Measurements from ENCODE around the gene HHIPL1.
A peak's percentile ranks its signal among the peaks of the same experiment; 100 is the strongest.

HHIPL1 gene

DNA sequence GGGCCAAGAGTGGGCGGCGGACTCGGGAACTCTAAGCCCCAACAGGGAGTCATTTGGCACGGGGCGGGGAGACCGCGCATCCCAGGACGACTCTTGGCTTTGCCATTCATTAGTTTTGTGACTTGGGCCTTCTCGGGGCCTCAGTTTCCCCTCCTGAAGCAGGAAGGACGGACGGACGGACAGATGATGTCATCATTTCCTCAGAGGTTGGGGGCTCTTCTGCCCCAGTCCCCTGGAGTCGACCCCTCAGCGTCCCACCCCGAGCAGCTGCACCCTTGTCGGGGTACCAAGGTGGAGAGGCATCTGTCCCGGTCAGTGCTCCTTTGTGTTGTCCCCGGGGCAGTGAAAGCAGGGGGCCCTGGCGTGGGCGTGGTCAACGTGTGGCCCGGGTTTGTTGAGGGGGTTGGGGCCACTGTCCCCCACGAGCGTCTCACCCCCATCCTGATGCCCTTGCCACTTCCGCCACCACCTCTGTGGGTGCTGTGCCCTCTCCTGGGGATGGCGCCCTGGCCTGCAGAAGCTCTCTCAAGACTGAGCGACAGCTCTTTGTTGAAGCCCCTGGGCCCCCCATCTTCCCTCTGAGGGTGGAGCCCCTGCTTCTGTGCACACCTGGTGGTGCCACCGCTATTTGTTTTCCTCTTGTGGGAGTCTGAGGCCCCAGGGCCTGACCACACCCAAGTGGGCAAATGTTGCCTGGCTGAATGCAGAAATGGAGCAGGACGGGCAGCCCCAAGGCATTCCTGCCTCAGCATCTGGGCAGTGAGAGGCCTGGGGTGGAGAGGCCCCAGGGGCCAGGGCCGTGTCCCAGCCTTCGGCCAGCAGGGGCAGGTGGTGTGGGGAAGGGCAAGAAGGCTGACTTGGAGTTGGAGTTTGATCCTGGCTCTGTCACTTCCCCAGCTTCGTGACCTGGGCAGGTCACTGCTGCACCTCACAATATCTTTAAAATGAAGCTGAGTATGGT lies 896 bp downstream of the HHIPL1 start:
- TF ChIP-seq POU2F2 (IDR thresholded peaks at IDR 0.05; ENCODE audit: low read depth, low read length): no peak
- TF ChIP-seq POLR2A (IDR thresholded peaks at IDR 0.05; ENCODE audit: low read depth, low read length): no peak
- no peak for TF ChIP-seq PAX5 (IDR thresholded peaks at IDR 0.05; ENCODE audit: insufficient read depth, low read length, severe bottlenecking)
- TF ChIP-seq TAF1 (IDR thresholded peaks at IDR 0.05; ENCODE audit: low read depth, low read length): no peak
- TF ChIP-seq SPI1 (IDR thresholded peaks at IDR 0.05; ENCODE audit: low read depth, low read length): no peak
- no peak for TF ChIP-seq POLR2AphosphoS5 (IDR thresholded peaks at IDR 0.05; ENCODE audit: low read depth, low read length)
- DNase-seq (ENCODE audit: insufficient read length, low spot score) (no peak), FAIRE-seq (no peak)

DNA sequence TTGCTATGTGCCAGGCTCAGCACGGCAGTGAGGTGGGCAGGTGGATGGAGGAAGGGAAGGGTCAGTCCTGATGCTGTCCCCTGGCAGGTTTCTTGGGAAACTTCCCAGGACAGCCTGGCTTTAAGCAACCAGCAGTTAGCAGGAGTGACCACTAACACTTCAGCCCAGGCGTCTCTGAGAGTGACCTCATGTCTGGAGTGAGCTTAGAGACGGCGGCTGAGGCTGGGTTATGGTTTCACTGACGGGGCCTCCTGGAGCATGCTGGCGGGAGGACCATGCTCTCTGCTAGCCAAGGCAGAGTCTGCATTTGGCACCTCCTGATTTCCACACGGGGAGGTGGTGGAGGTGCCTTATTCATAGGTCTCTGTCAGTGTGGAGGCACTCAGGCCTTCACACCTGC lies 2.5 kb downstream of the HHIPL1 start:
- FAIRE-seq (no peak), DNase-seq (ENCODE audit: insufficient read length, low spot score) (no peak)

DNA sequence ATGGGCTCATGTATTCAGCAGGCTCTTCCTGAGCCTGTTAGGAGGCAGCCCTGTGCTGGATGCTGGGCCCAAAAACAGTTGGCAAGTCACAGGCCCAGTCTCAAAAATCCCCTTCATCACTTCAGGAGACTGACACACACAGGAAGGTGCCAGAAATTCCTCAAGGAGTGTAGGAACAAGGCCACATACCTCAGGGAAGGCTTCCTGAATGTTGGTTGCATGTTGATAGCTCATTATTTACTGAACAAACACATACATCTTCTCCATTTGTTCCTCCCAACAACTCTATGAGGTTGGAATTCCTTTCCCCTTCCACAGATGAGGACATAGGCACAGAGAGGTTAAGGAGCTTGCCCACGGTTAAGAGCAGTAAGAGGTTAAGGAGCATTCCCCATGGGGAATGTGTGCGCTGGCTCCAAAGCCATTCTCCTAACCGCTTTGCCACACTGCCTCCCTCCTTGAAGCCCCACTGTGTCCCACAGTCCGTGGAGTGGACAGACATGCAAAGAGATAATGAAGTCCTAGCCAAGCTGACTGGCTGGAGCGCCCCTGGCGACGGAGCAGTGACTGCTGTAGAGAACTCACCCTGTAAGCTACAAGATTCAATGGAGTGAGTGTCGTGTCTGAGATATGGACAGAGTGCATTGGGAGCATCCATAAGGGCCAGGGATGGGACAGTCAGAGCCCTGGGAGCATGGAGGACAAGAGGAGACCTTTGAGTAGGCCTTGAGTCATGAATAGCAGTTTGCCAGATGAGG lies 3.3 kb downstream of the HHIPL1 start:
- TF ChIP-seq SPI1 (IDR thresholded peaks at IDR 0.05; ENCODE audit: low read depth, low read length) (no peak), POU2F2 (IDR thresholded peaks at IDR 0.05; ENCODE audit: low read depth, low read length) (no peak), TAF1 (IDR thresholded peaks at IDR 0.05; ENCODE audit: low read depth, low read length) (no peak), PAX5 (IDR thresholded peaks at IDR 0.05; ENCODE audit: insufficient read depth, low read length, severe bottlenecking) (no peak), POLR2A (IDR thresholded peaks at IDR 0.05; ENCODE audit: low read depth, low read length) (no peak), POLR2AphosphoS5 (IDR thresholded peaks at IDR 0.05; ENCODE audit: low read depth, low read length) (no peak)

More for the DNA sequence above, 2.5 kb downstream of the HHIPL1 start:
- TF ChIP-seq PAX5 (IDR thresholded peaks at IDR 0.05; ENCODE audit: insufficient read depth, low read length, severe bottlenecking): no peak

DNA sequence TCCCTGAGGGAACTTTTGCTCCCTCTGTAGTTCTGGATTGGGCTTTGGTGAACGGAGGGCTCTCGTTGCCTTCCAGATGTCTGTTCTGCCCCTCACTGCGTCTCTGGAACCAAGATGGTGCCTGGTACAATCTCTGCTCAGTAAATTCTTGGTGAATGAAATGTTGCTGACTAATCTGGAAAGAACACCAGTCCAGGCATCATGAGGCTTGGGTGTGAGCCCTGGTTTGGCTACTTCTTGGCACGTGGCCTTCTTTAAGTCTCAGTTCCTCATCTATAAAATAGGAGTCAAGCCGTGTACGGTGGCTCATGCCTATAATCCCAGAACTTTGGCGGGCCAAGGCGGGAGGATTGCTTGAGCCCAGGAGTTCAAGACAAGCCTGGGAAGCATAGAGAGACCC lies 4.3 kb downstream of the HHIPL1 start:
- TF ChIP-seq POLR2A (IDR thresholded peaks at IDR 0.05; ENCODE audit: low read depth, low read length): no peak
- peak; percentile 63 for TF ChIP-seq SPI1 (IDR thresholded peaks at IDR 0.05; ENCODE audit: low read depth, low read length)
- DNase-seq (ENCODE audit: insufficient read length, low spot score) (no peak), FAIRE-seq (no peak)

More for the DNA sequence above, 3.3 kb downstream of the HHIPL1 start:
- FAIRE-seq (no peak), DNase-seq (ENCODE audit: insufficient read length, low spot score) (no peak)

DNA sequence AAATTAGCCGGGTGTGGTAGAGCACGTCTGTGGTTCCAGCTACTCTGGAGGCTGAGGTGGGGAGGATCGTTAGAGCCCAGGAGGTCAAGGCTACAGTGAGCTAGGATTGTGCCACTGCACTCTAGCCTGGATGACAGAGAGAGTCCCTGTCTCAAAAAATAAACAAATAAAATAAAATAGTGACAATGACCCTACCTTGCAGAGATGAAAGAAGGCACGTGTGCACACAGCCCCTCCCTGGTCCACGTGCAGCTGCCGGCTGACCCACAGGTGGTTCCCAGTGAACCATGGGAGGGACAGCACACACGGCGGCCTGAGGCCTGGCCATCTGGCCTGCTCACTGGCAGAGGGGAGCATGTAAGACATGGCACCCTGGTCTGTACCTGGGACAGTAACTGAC lies 4.7 kb downstream of the HHIPL1 start:
- FAIRE-seq (no peak), DNase-seq (ENCODE audit: insufficient read length, low spot score) (no peak)
- TF ChIP-seq TAF1 (IDR thresholded peaks at IDR 0.05; ENCODE audit: low read depth, low read length): no peak

DNA sequence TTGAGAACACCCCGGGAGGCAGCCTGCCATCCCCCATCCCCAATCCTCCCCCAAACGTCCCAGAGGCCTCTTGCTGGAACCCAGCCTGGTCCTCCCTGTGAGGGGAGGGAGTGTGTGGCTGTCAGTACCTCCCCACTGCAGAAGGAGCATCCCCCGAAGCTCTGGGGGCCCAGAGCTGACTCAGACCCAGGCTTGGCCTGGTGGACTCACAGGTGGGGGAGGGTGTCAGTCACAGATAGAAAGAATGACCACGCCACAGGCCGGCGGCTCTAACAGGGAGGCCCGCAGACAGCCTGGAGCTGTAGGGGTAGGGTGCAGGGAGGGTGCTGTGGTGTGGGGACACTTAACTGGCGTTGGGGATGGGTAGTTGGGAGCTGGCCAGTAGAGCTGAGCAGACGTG lies 5.3 kb downstream of the HHIPL1 start:
- FAIRE-seq: no peak
- no peak for TF ChIP-seq SPI1 (IDR thresholded peaks at IDR 0.05; ENCODE audit: low read depth, low read length)
- no peak for TF ChIP-seq POLR2AphosphoS5 (IDR thresholded peaks at IDR 0.05; ENCODE audit: low read depth, low read length)
- TF ChIP-seq TAF1 (IDR thresholded peaks at IDR 0.05; ENCODE audit: low read depth, low read length): no peak
- no peak for TF ChIP-seq POU2F2 (IDR thresholded peaks at IDR 0.05; ENCODE audit: low read depth, low read length)
- TF ChIP-seq POLR2A (IDR thresholded peaks at IDR 0.05; ENCODE audit: low read depth, low read length): no peak
- TF ChIP-seq PAX5 (IDR thresholded peaks at IDR 0.05; ENCODE audit: insufficient read depth, low read length, severe bottlenecking): no peak
- DNase-seq (ENCODE audit: insufficient read length, low spot score): no peak

DNA sequence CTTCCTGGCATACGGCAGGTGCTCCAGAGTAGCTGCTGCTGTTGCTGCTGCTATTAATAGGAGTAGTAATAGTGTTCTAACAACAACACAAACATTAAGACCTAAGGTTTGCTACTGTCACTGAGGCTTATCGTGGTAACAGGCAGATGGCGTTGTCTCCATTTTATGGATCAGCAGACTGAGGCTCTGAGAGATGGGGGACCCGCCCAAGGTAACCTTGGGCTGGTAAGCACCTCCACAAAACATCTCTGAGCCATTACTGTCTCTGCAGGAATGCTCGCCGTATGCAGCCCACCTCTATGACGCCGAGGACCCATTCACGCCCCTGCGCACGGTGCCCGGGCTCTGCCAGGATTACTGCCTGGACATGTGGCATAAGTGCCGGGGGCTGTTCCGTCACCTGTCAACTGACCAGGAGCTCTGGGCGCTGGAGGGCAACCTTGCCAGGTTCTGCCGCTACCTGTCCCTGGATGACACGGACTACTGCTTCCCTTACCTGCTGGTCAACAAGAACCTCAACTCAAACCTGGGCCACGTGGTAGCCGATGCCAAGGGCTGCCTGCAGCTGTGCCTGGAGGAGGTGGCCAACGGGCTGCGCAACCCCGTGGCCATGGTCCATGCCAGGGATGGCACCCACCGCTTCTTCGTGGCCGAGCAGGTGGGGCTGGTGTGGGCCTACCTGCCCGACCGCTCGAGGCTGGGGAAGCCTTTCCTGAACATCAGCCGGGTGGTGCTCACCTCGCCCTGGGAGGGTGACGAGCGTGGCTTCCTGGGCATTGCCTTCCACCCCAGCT lies 7.2 kb downstream of the HHIPL1 start:
- TF ChIP-seq PAX5 (IDR thresholded peaks at IDR 0.05; ENCODE audit: insufficient read depth, low read length, severe bottlenecking) (no peak), POLR2AphosphoS5 (IDR thresholded peaks at IDR 0.05; ENCODE audit: low read depth, low read length) (no peak), TAF1 (IDR thresholded peaks at IDR 0.05; ENCODE audit: low read depth, low read length) (no peak), POU2F2 (IDR thresholded peaks at IDR 0.05; ENCODE audit: low read depth, low read length) (no peak), SPI1 (IDR thresholded peaks at IDR 0.05; ENCODE audit: low read depth, low read length) (no peak), POLR2A (IDR thresholded peaks at IDR 0.05; ENCODE audit: low read depth, low read length) (no peak)
- no peak for DNase-seq (ENCODE audit: insufficient read length, low spot score)
- no peak for FAIRE-seq

DNA sequence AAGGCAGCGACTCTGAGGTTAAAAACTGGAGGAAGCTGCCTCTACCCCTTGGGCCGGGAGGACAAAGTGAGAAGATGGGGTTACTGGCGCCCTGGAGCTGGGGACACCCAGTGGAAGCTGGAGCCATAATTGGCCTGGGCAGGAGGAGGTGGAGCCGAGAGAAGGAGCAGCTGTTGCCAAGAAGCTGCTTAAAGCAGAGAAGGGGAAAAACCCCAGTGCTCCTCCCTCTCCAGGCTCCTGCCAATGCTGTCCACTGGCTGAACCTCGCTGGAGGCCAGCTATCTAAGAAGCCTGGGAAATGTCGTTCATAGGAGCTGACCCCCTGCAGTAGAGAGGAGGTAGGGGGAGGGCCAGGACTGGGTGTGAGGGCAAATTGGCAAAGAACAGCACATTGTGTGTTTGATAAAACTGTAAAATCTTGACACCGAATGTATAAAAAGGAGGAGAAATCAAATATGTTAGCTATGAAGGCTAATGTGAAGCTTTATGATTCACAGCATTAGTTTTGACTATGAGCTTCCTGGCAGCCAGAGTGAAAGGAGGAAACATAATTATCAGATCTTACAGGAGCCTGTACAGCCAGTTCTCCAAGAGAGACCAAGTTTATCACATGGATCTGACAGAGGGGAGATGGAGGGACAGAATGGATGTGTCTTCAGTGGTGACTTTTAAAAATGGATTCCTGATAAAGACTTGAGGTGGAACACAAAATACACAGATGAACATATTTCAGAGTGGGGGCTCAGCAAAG lies 9.5 kb downstream of the HHIPL1 start:
- FAIRE-seq: no peak

DNA sequence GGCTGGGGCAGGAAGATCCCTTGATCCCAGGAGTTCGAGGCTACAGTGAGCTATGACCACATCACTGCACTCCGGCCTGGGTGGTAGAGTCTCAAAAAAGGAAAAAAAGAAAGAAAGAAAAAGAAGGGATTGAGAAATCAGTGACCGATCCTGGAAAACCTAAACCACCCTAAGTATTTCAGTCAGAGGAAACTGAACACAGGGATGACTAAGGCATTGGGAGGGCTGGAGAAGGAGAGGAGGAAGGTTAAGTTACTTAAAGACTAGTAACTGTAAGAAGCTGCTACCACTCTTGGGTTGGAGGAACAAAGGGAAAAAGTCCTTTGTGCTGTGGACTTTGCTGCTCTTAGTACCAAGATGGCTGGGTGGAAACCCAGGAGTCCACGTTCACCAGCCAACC lies 10.6 kb downstream of the HHIPL1 start:
- TF ChIP-seq POLR2AphosphoS5 (IDR thresholded peaks at IDR 0.05; ENCODE audit: low read depth, low read length) (no peak), SPI1 (IDR thresholded peaks at IDR 0.05; ENCODE audit: low read depth, low read length) (no peak), POLR2A (IDR thresholded peaks at IDR 0.05; ENCODE audit: low read depth, low read length) (no peak), PAX5 (IDR thresholded peaks at IDR 0.05; ENCODE audit: insufficient read depth, low read length, severe bottlenecking) (no peak), TAF1 (IDR thresholded peaks at IDR 0.05; ENCODE audit: low read depth, low read length) (no peak), POU2F2 (IDR thresholded peaks at IDR 0.05; ENCODE audit: low read depth, low read length) (no peak)
- DNase-seq (ENCODE audit: insufficient read length, low spot score) (no peak), FAIRE-seq (no peak)

More for the DNA sequence above, 9.5 kb downstream of the HHIPL1 start:
- DNase-seq (ENCODE audit: insufficient read length, low spot score): no peak
- TF ChIP-seq SPI1 (IDR thresholded peaks at IDR 0.05; ENCODE audit: low read depth, low read length) (no peak), POLR2AphosphoS5 (IDR thresholded peaks at IDR 0.05; ENCODE audit: low read depth, low read length) (no peak), POU2F2 (IDR thresholded peaks at IDR 0.05; ENCODE audit: low read depth, low read length) (no peak), TAF1 (IDR thresholded peaks at IDR 0.05; ENCODE audit: low read depth, low read length) (no peak), PAX5 (IDR thresholded peaks at IDR 0.05; ENCODE audit: insufficient read depth, low read length, severe bottlenecking) (no peak), POLR2A (IDR thresholded peaks at IDR 0.05; ENCODE audit: low read depth, low read length) (no peak)

Measured in GM12891 (cell line).